PFSK-1 (cell line): ENCODE results near the gene MT1E.

ENCODE experiments used
- FOXP2 ChIP-seq: optimal IDR thresholded peaks from 2 replicates; pipeline ENCODE3; 2011; ENCODE audit warnings: borderline replicate concordance, control low read depth, inconsistent platforms; ENCODE audit not compliant: insufficient read depth; ENCODE audit errors: extremely low read length, extremely low read depth
- POLR2AphosphoS5 ChIP-seq: IDR thresholded peaks from 2 replicates; pipeline ENCODE4 v1.6.1; 2012; ENCODE audit warnings: low read depth, mild to moderate bottlenecking, control low read depth, low read length, moderate library complexity
- SIN3A ChIP-seq: IDR thresholded peaks from 2 replicates; pipeline ENCODE4 v1.6.1; 2012; ENCODE audit warnings: mild to moderate bottlenecking, low read length, moderate library complexity, borderline replicate concordance; ENCODE audit not compliant: insufficient read depth
- TAF1 ChIP-seq: IDR thresholded peaks from 2 replicates; pipeline ENCODE4 v1.6.1; 2012; ENCODE audit warnings: low read length, control low read depth, borderline replicate concordance; ENCODE audit not compliant: insufficient read depth
- TF ChIP-seq, protein P1 (sequence below), 2 experiments: IDR thresholded peaks; 2 replicates each; pipeline versions ENCODE4 v1.6.1 to v1.8.0; 2011 to 2012; ENCODE audit warnings: low read depth in 2 of 2, low read length in 2 of 2, control low read depth in 1 of 2, inconsistent platforms in 1 of 2, mild to moderate bottlenecking in 1 of 2, moderate library complexity in 1 of 2; ENCODE audit not compliant: insufficient read depth in 1 of 2

DNA sequence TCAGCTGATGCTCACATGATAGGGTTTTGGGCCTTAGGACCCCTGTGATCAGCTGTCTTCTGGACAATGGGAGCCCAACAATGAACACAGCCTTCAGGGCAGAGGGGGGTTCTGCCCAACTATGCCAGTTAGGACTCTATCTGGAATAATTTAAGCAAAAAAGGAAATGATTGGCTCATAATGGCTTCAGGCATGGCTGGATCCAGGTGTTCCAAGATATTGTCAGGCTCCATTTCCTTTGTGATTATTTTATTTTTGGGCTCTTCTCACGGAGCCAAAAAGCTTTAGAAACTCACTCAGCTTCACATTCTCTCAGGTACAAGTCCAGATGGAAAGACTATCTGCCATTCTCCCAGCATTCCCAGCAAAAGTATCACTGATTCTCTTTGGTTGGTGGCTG, 20.1 kb upstream of the MT1E start:
- no peak for TF ChIP-seq POLR2AphosphoS5
- no peak for TF ChIP-seq FOXP2
- no peak for TF ChIP-seq TAF1
- TF ChIP-seq, protein P1, sequence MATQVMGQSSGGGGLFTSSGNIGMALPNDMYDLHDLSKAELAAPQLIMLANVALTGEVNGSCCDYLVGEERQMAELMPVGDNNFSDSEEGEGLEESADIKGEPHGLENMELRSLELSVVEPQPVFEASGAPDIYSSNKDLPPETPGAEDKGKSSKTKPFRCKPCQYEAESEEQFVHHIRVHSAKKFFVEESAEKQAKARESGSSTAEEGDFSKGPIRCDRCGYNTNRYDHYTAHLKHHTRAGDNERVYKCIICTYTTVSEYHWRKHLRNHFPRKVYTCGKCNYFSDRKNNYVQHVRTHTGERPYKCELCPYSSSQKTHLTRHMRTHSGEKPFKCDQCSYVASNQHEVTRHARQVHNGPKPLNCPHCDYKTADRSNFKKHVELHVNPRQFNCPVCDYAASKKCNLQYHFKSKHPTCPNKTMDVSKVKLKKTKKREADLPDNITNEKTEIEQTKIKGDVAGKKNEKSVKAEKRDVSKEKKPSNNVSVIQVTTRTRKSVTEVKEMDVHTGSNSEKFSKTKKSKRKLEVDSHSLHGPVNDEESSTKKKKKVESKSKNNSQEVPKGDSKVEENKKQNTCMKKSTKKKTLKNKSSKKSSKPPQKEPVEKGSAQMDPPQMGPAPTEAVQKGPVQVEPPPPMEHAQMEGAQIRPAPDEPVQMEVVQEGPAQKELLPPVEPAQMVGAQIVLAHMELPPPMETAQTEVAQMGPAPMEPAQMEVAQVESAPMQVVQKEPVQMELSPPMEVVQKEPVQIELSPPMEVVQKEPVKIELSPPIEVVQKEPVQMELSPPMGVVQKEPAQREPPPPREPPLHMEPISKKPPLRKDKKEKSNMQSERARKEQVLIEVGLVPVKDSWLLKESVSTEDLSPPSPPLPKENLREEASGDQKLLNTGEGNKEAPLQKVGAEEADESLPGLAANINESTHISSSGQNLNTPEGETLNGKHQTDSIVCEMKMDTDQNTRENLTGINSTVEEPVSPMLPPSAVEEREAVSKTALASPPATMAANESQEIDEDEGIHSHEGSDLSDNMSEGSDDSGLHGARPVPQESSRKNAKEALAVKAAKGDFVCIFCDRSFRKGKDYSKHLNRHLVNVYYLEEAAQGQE (IDR thresholded peaks at IDR 0.05; ENCODE audit: insufficient read depth in 1 of 2, low read depth in 2 of 2, low read length in 2 of 2), result no peak
- TF ChIP-seq SIN3A, result no peak
